ENCODE data around the gene MINDY4.

GRCh38 chr7:30852308-30852684, 81.1 kb downstream of the MINDY4 start:
- TF ChIP-seq YY1 (IDR thresholded peaks at IDR 0.05; ENCODE audit: insufficient read depth, insufficient read length) (no peak), SUZ12 (IDR thresholded peaks at IDR 0.05; ENCODE audit: extremely low read depth, insufficient read depth, insufficient read length) (no peak), ZNF274 (IDR thresholded peaks at IDR 0.05; ENCODE audit: low read depth, low read length) (no peak)

Data from NT2/D1 (cell line).